COLO668 (cell line): ENCODE results near the gene NEGR1.

Source experiments
- DNase-seq: peaks from one replicate; lab custom pipeline; 2025; ENCODE audit not compliant: unreplicated experiment; lab: John Stamatoyannopoulos, UW

The NEGR1 gene

GRCh38 chr1:72235062-72235461 lies 47.3 kb downstream of the NEGR1 start:
- DNase-seq = no peak

- DNase-seq = no peak
Measured at GRCh38 chr1:72230746-72231145, 51.6 kb downstream of the NEGR1 start.

- DNase-seq = no peak
Measured at GRCh38 chr1:72229893-72230292, 52.4 kb downstream of the NEGR1 start.

- DNase-seq = no peak
Measured at GRCh38 chr1:72227667-72228066, 54.7 kb downstream of the NEGR1 start.

- no peak for DNase-seq
Measured at GRCh38 chr1:72224506-72224905, 57.8 kb downstream of the NEGR1 start.

GRCh38 chr1:72221811-72222210 lies 60.5 kb downstream of the NEGR1 start:
- no peak for DNase-seq

GRCh38 chr1:72218141-72218739 lies 64.1 kb downstream of the NEGR1 start:
- no peak for DNase-seq

- DNase-seq = no peak
Measured at GRCh38 chr1:72207059-72207458, 75.3 kb downstream of the NEGR1 start.

GRCh38 chr1:72202761-72203160 lies 79.6 kb downstream of the NEGR1 start:
- no peak for DNase-seq

GRCh38 chr1:72197786-72198185 lies 84.6 kb downstream of the NEGR1 start:
- no peak for DNase-seq

- no peak for DNase-seq
Measured at GRCh38 chr1:72186733-72187307, 95.5 kb downstream of the NEGR1 start.

- DNase-seq = no peak
Measured at GRCh38 chr1:72184099-72184701, 98.1 kb downstream of the NEGR1 start.

GRCh38 chr1:72182859-72183258 lies 99.5 kb downstream of the NEGR1 start:
- DNase-seq = no peak

GRCh38 chr1:72178266-72178665 lies 104.1 kb downstream of the NEGR1 start:
- DNase-seq = no peak

GRCh38 chr1:72177711-72178110 lies 104.6 kb downstream of the NEGR1 start:
- no peak for DNase-seq

GRCh38 chr1:72170246-72170645 lies 112.1 kb downstream of the NEGR1 start:
- no peak for DNase-seq

GRCh38 chr1:72166426-72166825 lies 115.9 kb downstream of the NEGR1 start:
- DNase-seq = no peak

- DNase-seq = no peak
Measured at GRCh38 chr1:72150508-72150907, 131.8 kb downstream of the NEGR1 start.

- DNase-seq = no peak
Measured at GRCh38 chr1:72141875-72142274, 140.5 kb downstream of the NEGR1 start.

- DNase-seq = no peak
Measured at GRCh38 chr1:72140222-72140621, 142.1 kb downstream of the NEGR1 start.

- DNase-seq = no peak
Measured at GRCh38 chr1:72137656-72138055, 144.7 kb downstream of the NEGR1 start.

- no peak for DNase-seq
Measured at GRCh38 chr1:72129869-72130268, 152.5 kb downstream of the NEGR1 start.
